NCI-H187 treated with DMSO at 0.1 percent for 48 hours (cell line): ENCODE results near the gene SRSF6.
"Not testable (repeated sequence)": the region's sequence is repeated elsewhere in the genome, so short reads cannot be mapped to it uniquely, and the experiment has no call there.

ENCODE experiments used
- DNase-seq: peaks from one replicate; lab custom pipeline; 2025; lab: John Stamatoyannopoulos, UW

SRSF6 gene

DNA sequence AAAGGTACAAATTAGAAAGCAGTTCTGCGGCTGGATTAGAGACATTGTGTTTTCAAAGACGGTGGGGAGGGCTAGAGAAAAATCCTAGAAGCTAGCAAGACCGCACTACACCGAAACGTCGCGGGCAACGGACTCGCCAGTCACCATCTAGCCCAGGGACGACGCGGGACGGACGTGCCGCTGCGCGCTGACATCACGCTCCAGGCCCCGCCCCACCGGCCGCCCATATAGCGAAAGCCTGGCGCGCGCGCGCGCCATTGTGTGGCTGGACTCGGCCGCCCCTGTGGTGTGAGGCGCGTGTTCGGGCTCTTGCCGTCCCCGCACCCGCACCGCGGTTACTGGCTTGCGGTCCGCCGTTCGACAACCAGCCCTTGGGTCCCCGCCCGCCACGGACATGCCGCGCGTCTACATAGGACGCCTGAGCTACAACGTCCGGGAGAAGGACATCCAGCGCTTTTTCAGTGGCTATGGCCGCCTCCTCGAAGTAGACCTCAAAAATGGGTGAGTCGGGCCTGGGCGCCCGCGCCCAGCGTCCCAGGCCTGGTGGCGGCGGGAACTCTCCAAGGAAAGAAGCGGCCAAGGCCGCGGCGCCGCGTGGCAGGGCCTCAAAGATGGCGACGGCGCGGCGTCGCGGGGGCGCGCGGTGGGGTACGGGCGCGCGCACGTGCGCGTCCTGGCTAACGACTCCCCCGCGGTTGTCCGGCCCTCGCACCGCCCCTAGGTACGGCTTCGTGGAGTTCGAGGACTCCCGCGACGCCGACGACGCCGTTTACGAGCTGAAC, at the start of gene SRSF6:
TSS of gene SRSF6 (plus strand) at position 257 of the 782 bp plus-strand sequence. CDS start at position 395, 138 bp downstream.
- peak; percentile 52 for DNase-seq

DNA sequence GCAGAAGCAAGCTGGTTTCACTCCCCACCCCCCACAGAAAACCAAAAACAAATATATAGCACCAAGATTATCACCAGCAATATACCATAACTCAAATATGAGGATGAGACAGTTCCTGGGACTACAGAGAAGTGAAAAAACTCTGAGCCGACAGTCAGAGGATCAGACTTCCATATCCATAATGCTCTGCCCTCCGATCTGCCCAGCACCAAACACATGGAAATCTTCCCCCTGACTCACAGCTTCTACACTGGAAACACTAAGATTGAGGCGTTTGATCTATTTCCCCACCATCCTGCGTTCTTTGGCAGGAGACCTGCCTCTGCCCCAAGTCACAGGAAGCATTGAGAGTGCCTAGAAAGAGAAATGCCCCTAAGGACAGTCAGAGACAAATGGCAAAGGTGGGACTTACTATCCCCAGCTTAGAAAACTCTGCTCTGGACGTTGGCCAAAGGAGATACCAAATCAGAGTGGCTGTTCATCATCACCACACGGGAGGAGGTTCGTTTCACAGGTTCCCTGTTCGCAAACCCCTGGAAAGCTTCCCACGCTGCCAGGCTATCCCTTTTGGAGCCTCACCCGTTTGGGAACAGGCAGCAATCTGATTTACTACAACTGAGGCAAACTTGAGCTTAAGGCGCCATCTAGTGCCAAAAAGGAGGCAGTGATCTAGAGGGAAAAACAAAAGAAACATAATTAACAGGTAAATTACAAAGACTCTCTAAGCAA, 48.7 kb upstream of the SRSF6 start:
- DNase-seq: no peak

DNA sequence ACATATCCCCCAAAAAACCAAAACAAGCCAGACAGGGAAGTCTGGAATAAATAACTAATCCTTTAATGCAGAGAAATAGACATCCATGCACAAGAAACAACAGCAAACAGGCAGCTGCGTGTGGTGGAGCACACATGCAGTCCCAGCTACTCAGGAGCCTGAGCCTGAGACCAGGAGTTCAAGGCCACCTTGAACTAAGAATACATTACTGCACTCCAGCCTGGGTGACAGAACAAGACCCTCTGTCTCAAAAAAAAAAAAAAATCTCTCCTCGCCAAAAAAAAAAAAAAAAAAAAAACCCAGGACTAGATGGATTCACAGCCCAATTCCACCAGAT, 48.2 kb upstream of the SRSF6 start:
- no peak for DNase-seq

DNA sequence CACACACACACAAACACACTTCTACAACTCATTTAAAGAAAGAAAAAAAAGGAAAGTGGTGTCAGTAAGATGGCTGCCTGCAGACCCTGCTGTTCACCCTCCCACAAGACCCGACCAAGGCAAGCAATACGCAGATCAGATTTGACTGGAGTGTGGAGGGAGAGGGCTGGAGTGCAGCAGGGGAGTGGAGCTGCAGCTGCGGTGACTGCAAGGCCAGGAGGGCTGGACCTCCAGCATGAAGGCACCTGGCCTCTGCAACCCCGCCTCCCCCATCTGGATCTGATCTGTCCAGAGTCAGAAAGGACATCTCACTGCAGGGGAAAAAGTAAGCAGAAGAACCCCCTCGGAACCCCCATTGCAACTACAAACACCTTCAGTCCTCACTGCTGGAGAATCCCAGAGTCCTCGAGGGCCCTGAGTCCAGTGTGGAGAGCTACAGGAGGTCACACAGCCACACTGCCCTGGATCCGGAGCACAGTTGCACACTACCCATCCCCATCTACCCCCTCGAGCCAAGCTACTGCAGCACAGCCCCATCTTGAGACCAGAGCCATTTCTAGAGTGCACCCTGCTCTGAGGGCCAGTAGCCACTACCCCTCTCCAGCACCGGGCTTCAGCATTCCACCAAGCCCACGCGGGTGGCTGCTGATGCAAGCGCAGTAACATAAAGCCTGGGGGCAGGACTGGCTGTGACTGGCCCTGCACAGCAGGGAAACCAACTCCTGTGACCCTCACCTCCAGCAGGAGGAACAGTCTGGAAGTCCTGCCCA, 41.9 kb upstream of the SRSF6 start:
- no peak for DNase-seq

DNA sequence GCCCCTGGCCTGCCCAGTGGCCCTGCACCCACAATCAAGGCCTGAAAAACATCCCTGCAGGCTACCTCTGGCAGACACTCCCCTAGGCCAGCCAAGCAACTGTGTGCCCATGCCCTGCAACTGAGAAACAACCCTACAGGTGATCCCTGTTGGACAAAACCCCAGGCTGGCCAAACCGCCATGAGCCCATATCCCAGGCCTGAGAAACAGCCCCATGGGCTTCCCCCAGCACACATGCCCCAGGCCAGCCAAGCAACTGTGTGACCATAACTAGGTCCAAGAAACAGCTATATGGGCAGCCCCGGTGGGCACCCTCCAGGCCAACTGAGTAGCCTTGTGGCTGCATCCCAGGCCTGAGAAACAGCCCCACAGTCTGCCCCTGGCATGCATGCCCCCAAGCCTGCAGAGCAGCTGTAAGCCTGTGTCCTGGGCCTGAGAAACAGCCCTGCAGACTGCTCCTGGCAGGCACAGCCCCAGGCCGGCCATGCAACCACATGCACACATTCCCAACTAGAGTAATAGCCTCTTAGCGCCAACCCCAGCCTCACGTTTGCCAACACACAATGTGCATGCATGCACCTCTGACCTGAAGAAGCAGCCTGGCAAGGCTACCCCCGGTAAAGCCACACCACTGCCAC, 41.0 kb upstream of the SRSF6 start:
- no peak for DNase-seq

DNA sequence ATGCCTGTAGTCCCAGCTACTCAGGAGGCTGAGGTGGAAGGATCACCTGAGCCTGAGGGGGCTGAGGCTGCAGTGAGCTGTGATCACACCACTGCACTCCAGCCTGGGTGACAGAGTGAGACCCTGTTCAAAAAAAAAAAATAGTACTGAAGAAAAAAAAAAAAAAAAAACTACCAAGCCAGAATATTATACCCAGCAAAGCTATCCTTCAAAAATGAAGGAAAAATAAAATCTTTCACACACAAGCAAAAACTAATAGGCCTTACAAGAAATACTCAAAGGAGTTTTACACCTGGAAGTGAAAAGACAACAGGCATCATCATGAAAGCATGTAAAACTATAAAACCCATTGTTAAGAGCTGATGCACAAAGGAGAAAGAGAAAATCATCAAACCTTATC, 37.5 kb upstream of the SRSF6 start:
- no peak for DNase-seq

DNA sequence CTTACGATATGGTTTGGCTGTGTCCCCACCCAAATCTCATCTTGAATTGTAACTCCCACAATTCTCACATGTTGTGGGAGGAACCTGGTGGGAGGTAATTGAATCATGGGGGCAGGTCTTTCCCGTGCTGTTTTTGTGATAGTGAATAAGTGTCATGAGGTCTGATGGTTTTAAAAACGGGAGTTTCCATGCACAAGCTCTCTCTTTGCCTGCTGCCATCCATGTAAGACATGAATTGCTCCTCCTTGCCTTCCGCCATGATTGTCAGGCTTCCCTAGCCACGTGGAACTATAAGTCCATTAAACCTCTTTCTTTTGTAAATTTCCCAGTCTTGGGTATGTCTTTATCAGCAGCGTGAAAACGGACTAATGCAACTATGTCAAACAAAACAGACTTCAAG, 36.8 kb upstream of the SRSF6 start:
- not testable (repeated sequence) for DNase-seq

DNA sequence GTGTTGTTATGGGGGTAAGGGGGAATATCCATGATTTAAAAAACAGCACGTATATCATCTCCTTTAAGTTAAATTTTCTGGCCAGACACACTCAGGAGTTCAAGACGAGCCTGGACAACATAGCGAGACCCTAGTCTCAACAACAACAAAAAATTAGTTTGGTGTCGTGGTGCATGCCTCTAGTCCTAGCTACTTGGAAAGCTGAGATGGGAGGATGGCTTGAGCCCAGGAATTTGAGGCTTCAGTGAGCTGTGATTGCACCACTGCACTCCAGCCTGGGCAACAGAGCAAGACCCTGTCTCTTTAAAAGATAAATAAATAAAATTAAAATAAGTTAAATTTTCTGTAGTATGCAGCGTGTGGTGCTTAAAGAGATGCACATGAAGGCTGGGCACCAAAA, 31.5 kb upstream of the SRSF6 start:
- DNase-seq: no peak

DNA sequence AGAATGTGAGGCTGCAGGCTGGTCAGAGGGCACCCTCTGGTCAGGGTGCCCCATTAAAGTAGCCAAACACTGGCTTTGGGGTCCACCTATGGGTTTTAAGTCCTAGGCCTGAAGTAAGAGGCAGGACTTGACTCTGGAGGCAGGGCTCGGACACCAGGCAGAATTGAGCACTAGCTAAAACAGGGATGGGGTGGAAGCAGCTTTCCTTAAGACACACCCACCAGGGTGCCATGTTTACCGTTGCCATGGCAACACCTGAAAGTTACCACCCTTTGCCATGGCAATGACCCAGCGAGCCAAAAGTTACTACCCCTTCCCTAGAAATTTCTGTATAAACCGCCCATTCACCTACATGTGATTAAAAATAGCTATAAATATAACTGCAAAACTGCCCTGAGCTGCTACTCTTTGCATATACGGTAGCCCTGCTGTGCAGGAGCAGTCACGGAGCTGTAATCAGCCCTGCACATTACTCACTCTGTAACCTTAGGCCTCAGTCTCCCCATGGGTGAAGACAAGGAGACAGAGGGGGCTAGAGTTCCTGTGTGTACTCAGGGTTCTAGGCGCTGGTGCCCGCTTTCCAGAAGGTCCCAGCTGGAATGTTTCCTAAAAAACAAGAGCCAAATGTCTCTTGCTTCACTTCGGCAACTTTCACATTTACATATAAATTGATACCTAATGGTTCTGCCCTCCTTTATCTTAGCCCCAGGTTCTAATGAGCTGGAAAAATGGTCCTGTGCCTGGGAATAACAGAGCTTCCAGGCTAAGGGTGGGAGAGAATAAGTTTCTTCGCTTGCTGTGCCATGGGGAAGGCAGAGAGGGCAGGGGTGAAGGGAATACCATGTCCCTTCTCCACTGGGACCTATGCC, 27.2 kb upstream of the SRSF6 start:
- no peak for DNase-seq

DNA sequence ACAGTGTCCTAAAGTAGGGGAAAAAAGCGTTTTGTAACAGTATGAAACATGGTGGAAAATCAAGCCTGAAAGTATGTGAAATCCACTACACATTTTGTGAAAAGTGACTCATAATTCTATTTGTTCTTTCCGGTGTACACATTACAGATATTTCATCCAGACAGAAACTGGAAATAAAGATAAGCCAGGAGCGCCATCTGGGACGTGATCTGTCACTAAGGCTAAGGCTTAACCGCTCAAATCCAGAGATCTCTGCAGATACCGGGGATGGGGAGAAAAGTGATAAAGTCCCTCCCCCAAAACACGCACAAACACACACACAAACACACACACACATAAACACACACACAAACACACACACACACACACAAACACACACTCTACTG, 26.6 kb upstream of the SRSF6 start:
- no peak for DNase-seq

DNA sequence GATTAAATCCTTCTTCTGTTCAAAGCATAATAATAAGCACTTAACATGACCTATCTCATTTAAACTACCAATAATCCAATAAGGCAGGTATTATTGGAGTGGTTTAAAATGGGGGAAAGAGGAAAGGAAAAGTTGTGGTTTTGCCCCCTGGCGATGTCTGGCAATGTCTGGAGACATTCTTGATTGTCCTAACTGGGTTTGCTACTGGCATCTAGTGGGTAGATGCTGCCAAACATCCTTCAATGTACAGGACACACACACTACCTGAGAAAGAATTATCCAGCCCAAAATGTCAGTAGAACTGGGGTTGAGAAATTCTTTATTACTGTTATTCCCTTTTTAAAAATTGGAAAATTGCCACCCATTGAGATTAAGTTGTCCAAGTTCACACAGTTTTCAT, 25.2 kb upstream of the SRSF6 start:
- no peak for DNase-seq

DNA sequence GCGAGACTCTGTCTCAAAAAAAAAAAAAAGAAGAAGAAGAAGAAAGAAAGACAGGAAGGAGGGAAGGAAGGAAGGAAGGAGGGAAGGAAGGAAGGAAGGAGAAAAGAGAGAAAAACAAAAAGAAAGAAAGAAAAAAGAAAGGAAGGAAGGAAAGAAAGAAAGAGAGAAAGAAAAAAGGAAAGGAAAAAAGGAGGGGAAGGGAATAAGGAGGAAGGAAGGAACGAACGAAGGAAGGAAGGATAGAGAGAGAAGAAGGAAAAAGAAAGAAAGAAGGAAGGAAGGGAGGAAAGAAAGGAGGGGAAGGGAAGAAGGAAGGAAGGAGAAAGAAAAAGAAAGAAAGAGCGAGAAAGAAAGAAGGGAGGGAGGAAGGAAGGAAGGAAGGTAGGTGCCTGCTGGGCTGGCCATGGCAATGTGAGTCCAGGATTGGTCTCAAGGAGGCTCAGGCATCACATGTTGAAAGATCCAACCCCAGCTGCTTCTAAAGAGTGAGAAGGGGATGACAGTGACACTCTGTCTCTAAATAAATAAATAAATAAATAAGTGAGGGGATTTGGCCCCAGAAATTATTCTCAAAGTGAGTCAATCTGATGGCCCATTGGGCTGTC, 24.3 kb upstream of the SRSF6 start:
- DNase-seq: no peak

DNA sequence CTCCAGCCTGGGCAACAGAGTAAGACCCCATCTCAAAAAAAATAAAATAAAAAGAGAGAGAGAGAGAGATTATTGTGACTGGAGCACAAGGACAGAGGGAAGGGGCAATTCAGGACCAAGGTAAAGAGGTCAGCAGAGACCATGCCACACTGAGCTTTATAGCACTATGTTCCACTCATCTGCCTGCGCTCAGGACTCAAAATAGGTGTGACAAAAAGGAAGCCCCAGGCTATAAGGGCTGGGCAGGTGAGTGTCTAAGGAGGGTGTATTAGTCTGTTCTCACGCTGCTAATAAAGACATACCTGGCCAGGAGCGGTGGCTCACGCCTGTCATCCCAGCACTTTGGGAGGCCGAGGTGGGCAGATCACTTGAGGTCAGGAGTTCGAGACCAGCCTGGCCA, 23.1 kb upstream of the SRSF6 start:
- no peak for DNase-seq

DNA sequence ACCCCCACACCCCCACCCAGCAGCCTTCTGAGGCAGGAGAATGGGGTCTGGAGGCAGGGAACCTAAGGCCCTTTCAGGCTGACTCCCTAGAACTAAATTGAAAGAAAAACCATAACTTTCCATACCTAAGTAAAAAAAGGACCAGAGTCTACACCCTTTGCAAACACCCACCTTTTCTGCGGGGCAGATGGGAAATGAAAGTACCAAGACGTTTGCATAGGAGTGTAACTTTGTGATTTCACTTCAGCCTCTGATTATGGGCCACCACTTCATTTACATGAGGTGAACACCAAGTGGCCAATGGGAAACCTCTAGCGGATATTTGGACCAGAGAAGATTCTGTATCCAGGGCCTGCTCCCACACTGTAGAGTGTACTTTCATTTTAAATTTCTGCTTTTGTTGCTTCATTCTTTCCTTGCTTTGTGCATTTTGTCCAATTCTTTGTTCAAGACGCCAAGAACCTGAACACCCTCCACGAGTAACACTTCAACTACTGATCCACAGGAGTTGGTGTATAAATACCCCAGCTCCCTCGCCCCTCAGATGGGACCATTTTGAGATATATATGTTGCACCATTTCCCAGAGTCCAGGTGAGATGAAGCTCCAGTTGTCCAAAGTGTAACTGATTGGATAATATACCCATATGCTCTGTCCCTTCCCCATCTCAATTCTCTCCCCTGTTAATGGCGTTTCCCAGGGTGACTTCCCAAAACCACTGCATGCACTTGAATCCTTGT, 18.9 kb upstream of the SRSF6 start:
- DNase-seq: no peak

DNA sequence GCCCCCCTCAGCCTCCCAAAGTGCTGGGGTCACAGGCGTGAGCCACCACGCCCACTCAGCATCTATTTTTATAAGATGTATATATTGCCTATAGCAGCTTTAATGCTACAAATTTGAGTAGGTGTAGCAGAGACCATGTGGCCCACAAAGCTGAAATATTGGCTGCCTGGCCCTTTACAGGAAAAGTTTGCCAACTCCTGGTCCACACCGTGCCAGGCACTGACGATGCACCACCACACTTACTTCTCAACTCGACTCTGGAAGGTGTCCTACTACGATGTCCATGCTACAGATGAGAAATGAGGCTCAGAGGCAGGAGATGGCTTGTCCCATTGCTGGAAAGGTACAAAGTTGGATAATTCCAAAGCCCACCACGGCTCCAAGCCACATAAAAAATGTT, 17.2 kb upstream of the SRSF6 start:
- no peak for DNase-seq

DNA sequence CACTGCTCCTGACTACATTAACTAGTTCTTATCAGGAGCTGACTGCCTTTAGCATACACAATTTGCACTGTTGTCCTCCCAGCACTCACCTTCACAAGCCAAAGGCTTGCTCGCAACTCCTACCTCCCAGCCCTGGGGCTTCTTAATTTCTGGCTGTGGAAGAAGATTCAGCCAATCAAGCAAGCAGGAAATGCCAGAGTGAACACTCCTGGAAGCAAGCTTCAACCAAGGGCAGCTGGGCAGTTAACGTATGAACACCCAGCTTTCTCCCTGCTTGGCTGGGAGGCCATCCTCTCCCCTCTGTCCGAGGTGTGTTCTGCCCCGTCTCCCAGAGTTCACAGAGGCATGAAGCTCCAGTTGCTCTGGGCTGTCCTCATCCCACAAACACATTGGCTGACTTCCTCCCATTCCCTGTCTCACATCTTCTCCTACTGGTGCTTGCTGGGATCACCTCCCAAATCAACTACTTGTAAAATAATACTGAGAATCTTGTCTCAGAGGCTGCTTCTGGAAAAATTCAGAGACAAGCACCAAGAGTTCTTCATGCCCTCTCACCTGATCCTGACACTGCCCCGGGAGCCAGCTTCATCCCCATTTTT, 15.3 kb upstream of the SRSF6 start:
- DNase-seq: no peak

DNA sequence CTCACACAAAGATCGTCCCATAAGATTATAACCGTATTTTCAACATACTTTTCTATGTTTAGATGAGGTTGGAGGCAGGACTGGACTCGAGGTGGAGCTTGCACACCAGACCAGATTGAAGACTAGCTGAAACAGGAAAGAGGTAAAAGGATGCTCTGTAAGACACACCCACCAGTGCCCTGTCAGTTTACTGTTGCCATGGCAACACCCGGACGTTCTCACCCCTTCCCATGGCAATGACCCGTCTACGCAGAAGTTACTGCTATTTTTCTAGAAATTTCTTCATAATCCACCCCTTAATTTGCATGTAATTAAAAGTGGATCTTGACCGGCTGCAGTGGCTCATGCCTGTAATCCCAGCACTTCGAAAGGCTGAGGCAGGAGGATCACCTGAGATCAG, 13.6 kb upstream of the SRSF6 start:
- DNase-seq: no peak

DNA sequence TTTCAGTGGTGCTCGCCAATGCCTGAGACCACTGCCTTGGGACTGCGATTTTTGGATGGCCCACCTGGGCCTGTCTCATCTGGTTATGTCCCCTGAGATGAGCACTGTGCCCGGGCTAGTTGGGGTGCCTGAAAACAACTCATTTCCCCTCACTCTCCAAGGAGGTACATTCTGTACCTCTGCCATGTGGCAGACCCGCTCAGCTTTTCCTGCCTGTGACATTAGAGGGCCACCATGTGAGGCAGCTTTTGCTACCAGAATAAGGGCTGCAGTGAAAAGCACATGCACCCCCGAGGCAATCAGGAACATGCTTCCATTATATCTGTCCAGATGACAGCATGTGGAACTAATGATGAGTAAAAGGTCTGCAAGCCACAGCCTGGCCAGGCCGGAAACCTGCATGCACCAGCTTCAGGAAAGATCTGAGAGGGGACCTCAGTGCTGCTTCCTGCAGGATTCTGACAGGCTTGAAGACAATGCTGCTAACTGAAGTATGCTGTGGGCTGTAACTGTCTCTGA, 11.3 kb upstream of the SRSF6 start:
- DNase-seq: no peak

DNA sequence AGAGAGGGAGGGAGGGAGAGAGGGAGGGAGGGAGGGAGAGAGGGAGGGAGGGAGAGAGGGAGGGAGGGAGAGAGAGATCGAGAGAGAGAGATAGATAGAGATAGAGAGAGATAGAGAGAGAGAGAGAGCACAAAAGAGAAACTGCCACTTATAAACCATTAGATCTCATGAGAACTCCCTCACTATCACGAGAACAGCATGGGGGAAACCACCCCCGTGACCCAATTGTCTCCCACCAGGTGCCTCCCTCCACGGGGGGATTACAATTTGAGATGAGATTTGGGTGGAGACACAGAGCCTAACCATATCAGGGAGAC, 9.3 kb upstream of the SRSF6 start:
- not testable (repeated sequence) for DNase-seq
